GM23248 (cell line): ENCODE measurements around the gene HIP1.
"Not testable (repeated sequence)": the region's sequence is repeated elsewhere in the genome, so short reads cannot be mapped to it uniquely, and the experiment has no call there.

Experiments
- EZH2 ChIP-seq: fragments of 200-600 bp; sonication (generic); IDR thresholded peaks from 2 replicates; pipeline ENCODE4 v1.6.1; 2018; ENCODE audit warnings: antibody characterized with exemption, mild to moderate bottlenecking; ENCODE audit not compliant: insufficient read depth, poor library complexity, severe bottlenecking
- EZH2phosphoT487 ChIP-seq: fragments of 200-600 bp; sonication (generic); IDR thresholded peaks from 2 replicates; pipeline ENCODE4 v1.6.1; 2018; ENCODE audit warnings: antibody characterized with exemption, moderate library complexity, mild to moderate bottlenecking, low read depth; ENCODE audit not compliant: insufficient read depth

- TF ChIP-seq EZH2, EZH2phosphoT487: not testable (repeated sequence)
These were observed 145.1 kb downstream of the HIP1 start for GRCh38 chr7:75593500-75594184.
